Caco-2 (cell line): ENCODE results near the gene HK2. TPM values are rescaled to one million over a fixed set of nuclear protein-coding genes. Genes with fewer than 3 reads are reported as not detected.
A peak's percentile ranks its signal among the peaks of the same experiment; 100 is the strongest.

Experiments
- BruUV-seq: library from RNA; stranded (reverse); fragments of 400-500 nt; replicated peaks from 2 replicates; lab custom pipeline; 2021; lab: Mats Ljungman, UMichigan
- CTCF ChIA-PET: fragments of 300-600 bp; sonication (Branson Sonifier 250); formaldehyde crosslinking; loops from one replicate; lab custom pipeline; 2022; ENCODE audit warnings: antibody characterized with exemption; lab: Charles Lee
- POLR2A ChIA-PET: fragments of 300-600 bp; sonication (Branson Sonifier 250); formaldehyde crosslinking; loops from one replicate; lab custom pipeline; 2022; ENCODE audit warnings: antibody characterized with exemption; lab: Charles Lee
- DNase-seq, 2 experiments: peaks; one replicate each; pipeline versions ENCODE4 v3.0.0 to v3.0.0-alpha.2; 2020 to 2022
- H3K27me3 ChIP-seq: replicated peaks from 2 replicates; pipeline ENCODE4 v1.6.0; 2011; ENCODE audit warnings: low read length; ENCODE audit not compliant: control insufficient read depth, insufficient read depth
- H3K36me3 ChIP-seq: 2 replicates; pipeline ENCODE4 v1.5.1; 2011; ENCODE audit warnings: low read length; ENCODE audit not compliant: control insufficient read depth, insufficient read depth
- H3K4me1 ChIP-seq: fragments of 250-450 bp; sonication (Bioruptor Pico); 2 replicates; pipeline ENCODE4 v1.5.1; 2020; ENCODE audit warnings: mild to moderate bottlenecking
- H3K4me3 ChIP-seq: 2 replicates; pipeline ENCODE4 v1.5.1; 2011; ENCODE audit warnings: low read depth, mild to moderate bottlenecking, control low read depth, low read length
- H3K9me3 ChIP-seq: fragments of 250-450 bp; sonication (Bioruptor Pico); 2 replicates; pipeline ENCODE4 v1.5.1; 2020; ENCODE audit warnings: mild to moderate bottlenecking, moderate library complexity
- H3K27ac Mint-ChIP-seq: one replicate; pipeline ENCODE4 v1.8.0; 2022; ENCODE audit warnings: mixed read lengths; ENCODE audit not compliant: unreplicated experiment
- H3K27me3 Mint-ChIP-seq: one replicate; pipeline ENCODE4 v1.8.0; 2022; ENCODE audit warnings: mixed read lengths; ENCODE audit not compliant: insufficient read depth, unreplicated experiment
- H3K36me3 Mint-ChIP-seq: one replicate; pipeline ENCODE4 v1.8.0; 2022; ENCODE audit warnings: mild to moderate bottlenecking, mixed read lengths; ENCODE audit not compliant: insufficient read depth, unreplicated experiment
- H3K4me1 Mint-ChIP-seq: one replicate; pipeline ENCODE4 v1.8.0; 2022; ENCODE audit warnings: low read depth, mixed read lengths; ENCODE audit not compliant: unreplicated experiment
- H3K4me3 Mint-ChIP-seq: one replicate; pipeline ENCODE4 v1.8.0; 2022; ENCODE audit warnings: mild to moderate bottlenecking, moderate library complexity, mixed read lengths; ENCODE audit not compliant: unreplicated experiment
- H3K9me3 Mint-ChIP-seq: one replicate; pipeline ENCODE4 v1.8.0; 2022; ENCODE audit warnings: mixed read lengths; ENCODE audit not compliant: unreplicated experiment
- CTCF ChIP-seq, 2 experiments: fragments of 200-600 bp in 1 of 2; IDR thresholded peaks; 1 replicate in 1 of 2; 2 replicates in 1 of 2; pipeline versions ENCODE4 v1.5.1 to v1.8.0; 2011 to 2022; ENCODE audit warnings: antibody characterized with exemption in 1 of 2, control low read depth in 1 of 2, inconsistent platforms in 1 of 2, low read depth in 1 of 2, low read length in 1 of 2, mild to moderate bottlenecking in 1 of 2, moderate library complexity in 1 of 2; ENCODE audit not compliant: insufficient read depth in 1 of 2, severe bottlenecking in 1 of 2, unreplicated experiment in 1 of 2
- intact Hi-C: fragments of 100-400 bp; cut with micrococcal nuclease; formaldehyde crosslinking; loops from one replicate; pipeline ENCODE4 v1.10.0; 2022; ENCODE audit not compliant: unreplicated experiment
- total RNA-seq: library from RNA; stranded (reverse); gene quantifications from 2 replicates; pipeline ENCODE4 v1.2.3, GENCODE V29; 2022

HK2 gene
- total RNA-seq, 1 experiment from 2014 or later = 19.9 TPM

GRCh38 chr2:74863802-74864248 lies 29.9 kb downstream of the HK2 start:
- POLR2A ChIA-PET = no interaction called here
- TF ChIP-seq CTCF (IDR thresholded peaks at IDR 0.05; ENCODE audit: insufficient read depth in 1 of 2, low read depth in 1 of 2, low read length in 1 of 2, severe bottlenecking in 1 of 2, unreplicated experiment in 1 of 2) = no peak
- intact Hi-C loops = no loop called here
- Mint-ChIP-seq H3K9me3 (no peaks in the 10 kb centered on the region), H3K27me3 (no peaks in the 10 kb centered on the region), H3K4me3 (no peak overlapping the region), H3K4me1 (peaks cover 52% of the 10 kb centered on the region), H3K27ac (peak overlapping the region; percentile 40), H3K36me3 (no peaks in the 10 kb centered on the region)
- no peak overlapping the region for H3K4me3 ChIP-seq
- peaks cover 66% of the 10 kb centered on the region for H3K4me1 ChIP-seq
- DNase-seq = peak; percentile 21 to 60
- no peaks in the 10 kb centered on the region for H3K9me3 ChIP-seq
- CTCF ChIA-PET = interaction anchor here (1.5 kb wide), 1 partner anchor 28 kb away, joined by 9 read pairs; no protein-coding TSS in a partner anchor
- no TSS peak for BruUV-seq
- no peaks in the 10 kb centered on the region for H3K36me3 ChIP-seq
- no peaks in the 10 kb centered on the region for H3K27me3 ChIP-seq

GRCh38 chr2:74864728-74865722 lies 31.1 kb downstream of the HK2 start:
- H3K9me3 Mint-ChIP-seq = no peaks in the 10 kb centered on the region
- no peaks in the 10 kb centered on the region for H3K36me3 Mint-ChIP-seq
- peaks cover 53% of the 10 kb centered on the region for H3K4me1 Mint-ChIP-seq
- no peak overlapping the region for H3K4me3 Mint-ChIP-seq
- H3K27me3 Mint-ChIP-seq = no peaks in the 10 kb centered on the region
- intact Hi-C loops = no loop called here
- Histone ChIP-seq H3K27me3 (no peaks in the 10 kb centered on the region), H3K4me1 (peaks cover 66% of the 10 kb centered on the region), H3K36me3 (no peaks in the 10 kb centered on the region), H3K4me3 (no peak overlapping the region), H3K9me3 (no peaks in the 10 kb centered on the region)
- peak overlapping the region; percentile 81 for H3K27ac Mint-ChIP-seq
- ChIA-PET CTCF (no interaction called here), POLR2A (no interaction called here)
- no peak for DNase-seq
- TF ChIP-seq CTCF (IDR thresholded peaks at IDR 0.05; ENCODE audit: insufficient read depth in 1 of 2, low read depth in 1 of 2, low read length in 1 of 2, severe bottlenecking in 1 of 2, unreplicated experiment in 1 of 2) = no peak
- BruUV-seq = no TSS peak

- DNase-seq = peak; percentile 47 to 80
- no TSS peak for BruUV-seq
- ChIA-PET POLR2A (no interaction called here), CTCF (no interaction called here)
- H3K4me3 Mint-ChIP-seq = peak overlapping the region; percentile 22
- TF ChIP-seq CTCF (IDR thresholded peaks at IDR 0.05; ENCODE audit: insufficient read depth in 1 of 2, low read depth in 1 of 2, low read length in 1 of 2, severe bottlenecking in 1 of 2, unreplicated experiment in 1 of 2) = no peak
- H3K9me3 Mint-ChIP-seq = no peaks in the 10 kb centered on the region
- H3K36me3 Mint-ChIP-seq = no peaks in the 10 kb centered on the region
- H3K36me3 ChIP-seq = no peaks in the 10 kb centered on the region
- peaks cover 53% of the 10 kb centered on the region for H3K4me1 Mint-ChIP-seq
- H3K9me3 ChIP-seq = no peaks in the 10 kb centered on the region
- peaks cover 66% of the 10 kb centered on the region for H3K4me1 ChIP-seq
- H3K27me3 ChIP-seq = no peaks in the 10 kb centered on the region
- peak overlapping the region; percentile 81 for H3K27ac Mint-ChIP-seq
- intact Hi-C loops = loop anchor here (1.0 to 2.0 kb wide), 2 partner anchors 10 to 15 kb away; no protein-coding TSS in a partner anchor
- H3K27me3 Mint-ChIP-seq = no peaks in the 10 kb centered on the region
- H3K4me3 ChIP-seq = no peak overlapping the region
Measured at GRCh38 chr2:74865770-74866674, 32.1 kb downstream of the HK2 start.
